Measurements from ENCODE around the gene VPS13C. TPM values are rescaled to one million over a fixed set of nuclear protein-coding genes. Genes with fewer than 3 reads are reported as not detected.

Gene VPS13C
- total RNA-seq, 1 donor = 117 TPM

DNA sequence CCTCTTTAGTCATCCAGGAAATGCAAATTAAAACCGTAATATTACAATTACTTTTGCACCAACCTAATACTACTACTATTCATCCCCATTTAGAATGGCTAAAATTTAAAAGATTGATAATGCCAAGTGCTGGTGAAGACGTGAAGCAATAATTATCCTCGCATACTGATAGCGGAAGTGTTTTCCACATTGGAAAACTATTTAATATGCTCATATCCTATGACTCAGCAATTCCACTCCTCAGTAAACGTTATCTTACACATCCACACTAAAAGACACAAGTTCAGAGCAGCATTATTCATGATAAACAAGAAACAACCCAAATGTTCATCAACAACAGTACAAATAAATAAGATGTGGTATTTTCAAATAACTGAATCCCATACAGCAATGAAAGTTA is 70.6 kb downstream of the VPS13C start:
- Histone ChIP-seq H3K4me1 (ENCODE audit: insufficient read depth, low read length) (peaks cover 6% of the 10 kb centered on the region), H4K20me1 (ENCODE audit: insufficient read depth, low read length) (peaks cover under 1% of the 10 kb centered on the region), H3K4me3 (ENCODE audit: insufficient read depth, low read length) (no peak overlapping the region), H3K27me3 (ENCODE audit: insufficient read depth, low read length) (no peaks in the 10 kb centered on the region), H3K79me2 (ENCODE audit: insufficient read depth, low read length) (peaks cover 3% of the 10 kb centered on the region), H3K27ac (ENCODE audit: low read depth, low read length) (no peak overlapping the region), H3K9me3 (ENCODE audit: low read depth, low read length) (no peaks in the 10 kb centered on the region), H3K36me3 (ENCODE audit: insufficient read depth, low read length) (no peaks in the 10 kb centered on the region), H2AFZ (ENCODE audit: low read length) (no peak overlapping the region), H3K4me2 (ENCODE audit: insufficient read depth, low read length) (no peak overlapping the region)
- no peak for DNase-seq (ENCODE audit: insufficient read length, low spot score, missing footprints)
- TF ChIP-seq, protein P1, sequence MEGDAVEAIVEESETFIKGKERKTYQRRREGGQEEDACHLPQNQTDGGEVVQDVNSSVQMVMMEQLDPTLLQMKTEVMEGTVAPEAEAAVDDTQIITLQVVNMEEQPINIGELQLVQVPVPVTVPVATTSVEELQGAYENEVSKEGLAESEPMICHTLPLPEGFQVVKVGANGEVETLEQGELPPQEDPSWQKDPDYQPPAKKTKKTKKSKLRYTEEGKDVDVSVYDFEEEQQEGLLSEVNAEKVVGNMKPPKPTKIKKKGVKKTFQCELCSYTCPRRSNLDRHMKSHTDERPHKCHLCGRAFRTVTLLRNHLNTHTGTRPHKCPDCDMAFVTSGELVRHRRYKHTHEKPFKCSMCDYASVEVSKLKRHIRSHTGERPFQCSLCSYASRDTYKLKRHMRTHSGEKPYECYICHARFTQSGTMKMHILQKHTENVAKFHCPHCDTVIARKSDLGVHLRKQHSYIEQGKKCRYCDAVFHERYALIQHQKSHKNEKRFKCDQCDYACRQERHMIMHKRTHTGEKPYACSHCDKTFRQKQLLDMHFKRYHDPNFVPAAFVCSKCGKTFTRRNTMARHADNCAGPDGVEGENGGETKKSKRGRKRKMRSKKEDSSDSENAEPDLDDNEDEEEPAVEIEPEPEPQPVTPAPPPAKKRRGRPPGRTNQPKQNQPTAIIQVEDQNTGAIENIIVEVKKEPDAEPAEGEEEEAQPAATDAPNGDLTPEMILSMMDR (IDR thresholded peaks at IDR 0.05; ENCODE audit: extremely low read depth, low read depth, low read length) = no peak

DNA sequence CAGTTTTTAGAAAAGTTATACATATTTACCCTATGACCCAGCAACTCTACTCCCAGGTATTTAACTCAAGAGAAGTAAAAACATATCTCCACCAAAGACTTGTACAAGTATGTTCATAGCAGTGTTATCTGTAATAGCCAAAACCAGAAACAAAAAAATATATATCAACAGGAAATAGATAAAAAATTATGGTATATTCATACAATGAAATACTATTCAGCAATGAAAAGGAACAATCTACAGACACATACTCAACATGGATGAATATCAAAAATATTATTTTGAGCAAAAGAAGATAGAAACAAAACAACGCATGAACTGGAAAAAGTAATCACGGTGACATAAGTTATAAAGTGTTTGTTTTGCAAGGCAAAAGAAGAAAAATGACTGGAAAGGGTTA is 72.4 kb downstream of the VPS13C start:
- H3K4me2 ChIP-seq (ENCODE audit: insufficient read depth, low read length) = no peak overlapping the region
- H3K27ac ChIP-seq (ENCODE audit: low read depth, low read length) = no peak overlapping the region
- H4K20me1 ChIP-seq (ENCODE audit: insufficient read depth, low read length) = no peaks in the 10 kb centered on the region
- H3K79me2 ChIP-seq (ENCODE audit: insufficient read depth, low read length) = peaks cover 3% of the 10 kb centered on the region
- DNase-seq (ENCODE audit: insufficient read length, low spot score, missing footprints) = no peak
- no peaks in the 10 kb centered on the region for H3K36me3 ChIP-seq (ENCODE audit: insufficient read depth, low read length)
- no peaks in the 10 kb centered on the region for H3K9me3 ChIP-seq (ENCODE audit: low read depth, low read length)
- no peak overlapping the region for H2AFZ ChIP-seq (ENCODE audit: low read length)
- H3K27me3 ChIP-seq (ENCODE audit: insufficient read depth, low read length) = no peaks in the 10 kb centered on the region
- H3K4me1 ChIP-seq (ENCODE audit: insufficient read depth, low read length) = no peaks in the 10 kb centered on the region
- no peak overlapping the region for H3K4me3 ChIP-seq (ENCODE audit: insufficient read depth, low read length)
- TF ChIP-seq, protein P1 (IDR thresholded peaks at IDR 0.05; ENCODE audit: extremely low read depth, low read depth, low read length) = no peak

DNA sequence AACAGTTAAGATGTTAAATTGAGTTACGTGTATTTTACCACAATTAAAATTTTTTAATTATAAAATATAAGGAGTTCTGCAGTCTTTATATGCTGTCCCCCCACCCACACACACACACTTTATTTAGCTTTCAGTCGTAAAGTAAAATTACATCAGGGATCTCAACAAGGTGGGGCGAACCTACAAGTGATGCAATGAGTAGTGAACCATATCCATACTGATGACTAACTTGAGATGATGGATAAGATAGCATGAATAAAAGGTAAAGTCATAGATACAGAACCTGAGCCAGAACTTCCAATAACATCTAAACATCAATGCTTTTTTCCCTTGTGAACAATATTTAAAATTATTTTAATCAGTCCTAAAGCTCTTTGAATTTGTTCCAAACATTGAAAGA is 77.2 kb downstream of the VPS13C start:
- Histone ChIP-seq H3K36me3 (ENCODE audit: insufficient read depth, low read length) (no peaks in the 10 kb centered on the region), H3K4me2 (ENCODE audit: insufficient read depth, low read length) (no peak overlapping the region), H3K79me2 (ENCODE audit: insufficient read depth, low read length) (peaks cover 3% of the 10 kb centered on the region), H2AFZ (ENCODE audit: low read length) (no peak overlapping the region), H3K4me1 (ENCODE audit: insufficient read depth, low read length) (no peaks in the 10 kb centered on the region), H3K9me3 (ENCODE audit: low read depth, low read length) (no peaks in the 10 kb centered on the region), H3K27me3 (ENCODE audit: insufficient read depth, low read length) (no peaks in the 10 kb centered on the region), H3K4me3 (ENCODE audit: insufficient read depth, low read length) (no peak overlapping the region), H4K20me1 (ENCODE audit: insufficient read depth, low read length) (no peaks in the 10 kb centered on the region), H3K27ac (ENCODE audit: low read depth, low read length) (no peak overlapping the region)
- DNase-seq (ENCODE audit: insufficient read length, low spot score, missing footprints) = no peak
- TF ChIP-seq, protein P1 (IDR thresholded peaks at IDR 0.05; ENCODE audit: extremely low read depth, low read depth, low read length) = no peak

DNA sequence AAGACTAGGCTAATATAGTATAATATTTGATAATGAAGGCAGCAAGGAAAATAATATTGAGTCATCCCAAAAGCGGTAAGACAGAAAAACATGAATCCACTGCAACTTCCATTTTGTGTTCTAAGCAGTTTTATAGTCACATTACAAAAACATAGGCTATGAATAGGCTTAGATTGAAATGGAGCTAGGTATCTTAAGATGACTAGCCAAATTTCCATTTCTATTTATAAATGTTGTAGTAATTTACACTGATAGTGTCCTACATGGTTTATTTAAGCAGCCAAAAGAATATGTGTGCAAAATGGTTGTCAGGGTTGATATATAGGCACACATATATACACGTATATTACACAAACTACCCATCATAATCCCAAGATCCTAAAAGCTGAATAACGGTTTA is 82.0 kb downstream of the VPS13C start:
- no peaks in the 10 kb centered on the region for H3K4me1 ChIP-seq (ENCODE audit: insufficient read depth, low read length)
- no peaks in the 10 kb centered on the region for H4K20me1 ChIP-seq (ENCODE audit: insufficient read depth, low read length)
- H3K79me2 ChIP-seq (ENCODE audit: insufficient read depth, low read length) = no peaks in the 10 kb centered on the region
- no peaks in the 10 kb centered on the region for H3K9me3 ChIP-seq (ENCODE audit: low read depth, low read length)
- H3K4me2 ChIP-seq (ENCODE audit: insufficient read depth, low read length) = no peak overlapping the region
- H3K4me3 ChIP-seq (ENCODE audit: insufficient read depth, low read length) = no peak overlapping the region
- no peak overlapping the region for H2AFZ ChIP-seq (ENCODE audit: low read length)
- no peak for DNase-seq (ENCODE audit: insufficient read length, low spot score, missing footprints)
- no peaks in the 10 kb centered on the region for H3K36me3 ChIP-seq (ENCODE audit: insufficient read depth, low read length)
- TF ChIP-seq, protein P1 (IDR thresholded peaks at IDR 0.05; ENCODE audit: extremely low read depth, low read depth, low read length) = no peak
- no peak overlapping the region for H3K27ac ChIP-seq (ENCODE audit: low read depth, low read length)
- no peaks in the 10 kb centered on the region for H3K27me3 ChIP-seq (ENCODE audit: insufficient read depth, low read length)
